ENCODE measurements around the gene KDF1. TPM values are rescaled to one million over a fixed set of nuclear protein-coding genes. Genes with fewer than 3 reads are reported as not detected.
"Not testable (repeated sequence)": the region's sequence is repeated elsewhere in the genome, so short reads cannot be mapped to it uniquely, and the experiment has no call there.

Gene KDF1
- total RNA-seq, 1 donor from 2014 or later: 0.37 TPM

DNA sequence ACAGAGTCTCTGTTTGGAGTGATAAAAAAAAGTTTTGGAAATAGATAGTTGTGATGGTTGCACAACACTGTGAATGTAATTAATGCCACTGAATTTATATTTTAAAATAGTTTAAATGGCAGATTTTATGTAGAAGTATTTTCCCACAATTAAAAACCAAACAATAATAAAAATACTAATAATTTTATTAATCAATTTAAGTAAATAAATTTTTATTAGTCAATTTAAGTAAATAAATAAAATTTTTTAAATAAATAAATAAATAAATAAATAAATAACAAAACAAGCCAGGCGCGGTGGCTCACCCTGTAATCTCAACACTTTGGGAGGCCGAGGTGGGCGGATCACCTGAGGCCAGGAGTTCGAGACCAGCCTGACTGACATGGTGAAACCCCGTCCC lies 4.9 kb upstream of the KDF1 start:
- no peak for ATAC-seq
- intact Hi-C loops (cut with micrococcal nuclease): no loop called here
- no peak for DNase-seq

DNA sequence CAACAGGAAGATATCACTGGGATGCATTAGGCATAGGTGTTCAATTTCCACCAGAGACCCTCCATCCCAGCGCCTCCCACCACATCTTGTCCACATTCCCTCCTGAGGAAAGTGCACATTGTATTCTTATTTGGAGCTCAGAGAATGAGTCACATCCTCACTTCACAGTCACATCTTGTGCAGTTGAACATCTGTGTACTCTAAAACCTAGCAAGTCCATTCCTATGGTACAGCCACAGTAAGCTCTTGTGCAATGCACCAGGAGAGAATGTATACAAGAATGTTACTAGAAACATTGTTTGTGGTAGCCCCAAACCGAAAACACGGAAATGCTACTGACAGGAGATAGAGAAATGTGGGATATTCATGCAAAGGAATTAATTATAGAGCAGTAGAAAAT lies 1.6 kb upstream of the KDF1 start:
- intact Hi-C loops (cut with micrococcal nuclease): no loop called here
- ATAC-seq (no peak), DNase-seq (no peak)

DNA sequence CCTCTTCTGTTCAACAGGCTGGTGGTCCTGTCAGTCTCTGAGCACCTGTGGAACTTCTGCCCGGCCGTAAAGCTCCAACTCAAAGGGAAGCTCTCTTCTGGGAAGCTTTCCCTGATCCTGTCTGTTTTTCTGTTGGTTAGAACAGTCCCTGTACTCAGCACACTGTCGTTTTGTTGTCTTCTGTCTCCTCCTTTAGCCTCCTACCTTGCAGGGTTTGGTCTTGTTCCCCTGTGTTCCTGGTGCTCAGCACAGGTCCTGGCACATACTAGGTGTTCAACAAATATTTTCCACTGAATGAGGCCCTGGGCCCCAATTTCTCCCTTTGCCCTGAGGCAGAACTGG lies 328 bp upstream of the KDF1 start:
- intact Hi-C loops (cut with micrococcal nuclease): no loop called here
- ATAC-seq: no peak
- DNase-seq: no peak

DNA sequence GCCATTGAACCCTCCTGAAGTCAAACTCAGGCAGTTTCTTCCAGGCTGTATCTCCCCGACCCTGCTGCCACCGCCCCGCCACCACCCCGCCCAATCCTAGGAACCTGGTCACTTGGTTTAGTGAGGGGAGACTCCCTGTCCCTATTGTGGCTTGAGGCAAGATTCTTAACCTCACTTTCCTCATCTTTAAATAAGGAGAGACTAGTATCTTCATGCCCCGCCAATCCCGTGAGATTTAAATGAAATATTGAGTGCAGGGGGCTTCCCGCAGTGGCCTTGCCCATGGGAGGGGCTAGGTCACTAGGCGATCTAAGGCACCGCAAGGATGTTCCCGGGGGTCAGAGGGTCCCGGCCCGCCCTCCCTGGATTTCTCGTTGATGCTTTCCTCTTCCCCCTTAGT lies 998 bp downstream of the KDF1 start:
- intact Hi-C loops (cut with micrococcal nuclease): no loop called here
- DNase-seq (no peak), ATAC-seq (no peak)

DNA sequence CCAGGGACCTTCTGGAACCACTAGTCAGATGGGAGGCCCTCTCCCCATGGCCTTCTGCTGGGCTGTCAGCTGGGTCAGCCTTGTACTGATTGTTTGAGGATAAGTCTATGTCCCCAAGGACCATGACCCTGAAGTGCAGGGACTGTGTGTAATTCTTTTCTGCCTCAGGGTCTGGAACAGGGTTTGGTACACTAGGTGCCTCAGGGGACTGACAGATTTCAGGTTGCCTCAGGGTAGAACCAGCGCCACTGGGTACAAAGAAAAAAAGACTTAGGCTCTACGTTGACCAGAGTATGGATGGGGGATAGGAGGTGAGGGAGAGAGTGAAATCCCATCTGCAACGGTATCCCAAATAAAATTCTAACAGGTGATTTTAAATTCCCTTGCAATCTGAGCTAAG lies 3.0 kb downstream of the KDF1 start:
- intact Hi-C loops (cut with micrococcal nuclease): no loop called here
- ATAC-seq: no peak
- no peak for DNase-seq

DNA sequence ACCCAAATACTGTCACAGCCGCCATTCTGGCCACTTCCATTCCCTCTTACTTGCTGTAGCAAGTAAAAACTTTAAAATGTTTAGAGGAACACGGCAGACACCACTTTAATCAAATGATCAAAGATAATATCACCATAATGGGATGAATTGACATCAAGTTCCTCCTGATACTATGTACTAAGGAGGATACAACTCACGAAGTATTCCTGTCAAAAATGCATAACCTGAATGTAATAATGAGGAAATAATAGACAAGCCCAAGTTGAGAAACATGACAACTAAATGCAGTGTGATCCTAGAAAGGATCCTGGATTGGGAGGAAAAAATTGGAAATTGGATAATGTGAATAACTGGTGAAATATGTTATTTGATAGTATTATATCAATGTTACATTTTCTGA lies 3.9 kb downstream of the KDF1 start:
- ATAC-seq (no peak), DNase-seq (no peak)
- intact Hi-C loops (cut with micrococcal nuclease): no loop called here

DNA sequence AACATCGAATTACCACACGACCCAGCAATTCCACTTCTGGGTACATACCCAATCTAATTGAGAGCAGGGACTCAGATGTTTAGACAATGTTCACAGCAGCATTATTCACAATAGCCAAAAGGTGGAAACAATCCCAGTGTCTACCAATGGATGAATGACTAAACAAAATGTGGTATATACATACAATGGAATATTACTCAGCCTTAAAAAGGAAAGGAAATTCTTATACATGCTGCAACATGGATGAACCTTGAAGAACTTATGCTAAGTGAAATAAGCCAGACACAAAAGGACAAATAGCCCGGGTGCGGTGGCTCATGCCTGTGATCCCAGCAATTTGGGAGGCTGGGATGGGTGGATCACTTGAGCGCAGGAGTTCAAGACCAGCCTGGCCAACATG lies 6.9 kb downstream of the KDF1 start:
- ATAC-seq (no peak), DNase-seq (no peak)
- intact Hi-C loops (cut with micrococcal nuclease): no loop called here

DNA sequence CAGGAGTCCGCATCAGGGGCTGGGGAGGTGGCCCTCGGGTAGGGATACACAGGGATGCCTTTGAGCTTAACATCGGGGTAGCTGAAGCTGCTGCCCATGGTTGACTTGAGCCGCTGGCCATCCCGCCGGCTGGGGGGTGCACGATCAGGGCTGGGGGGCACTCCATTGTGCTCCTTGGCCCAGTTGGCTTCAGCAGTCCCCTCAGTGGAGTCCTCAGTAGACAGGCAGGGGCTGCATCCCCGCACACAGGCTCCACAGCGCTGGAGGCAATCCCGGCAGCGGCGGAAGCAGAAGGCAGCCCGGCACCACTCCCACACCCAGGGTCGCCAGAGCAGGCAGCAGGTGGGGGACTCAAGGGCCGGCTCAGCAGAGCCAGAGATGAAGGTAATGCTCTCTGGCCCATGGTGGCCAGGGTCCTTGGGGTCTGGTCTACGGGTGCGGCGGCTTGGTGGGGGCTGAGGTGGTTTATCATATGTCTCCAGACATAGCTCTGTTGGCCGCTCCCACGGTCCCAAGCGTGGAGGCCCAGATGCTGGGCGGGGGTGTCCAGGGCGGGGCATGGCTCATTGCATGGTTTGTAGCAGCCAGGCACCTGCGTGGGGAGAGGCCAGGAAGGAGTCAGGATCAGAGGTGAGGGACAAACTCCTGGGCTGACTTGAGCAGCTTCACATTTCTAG lies 8.3 kb downstream of the KDF1 start:
- ATAC-seq (no peak), DNase-seq (no peak)
- intact Hi-C loops (cut with micrococcal nuclease): no loop called here

DNA sequence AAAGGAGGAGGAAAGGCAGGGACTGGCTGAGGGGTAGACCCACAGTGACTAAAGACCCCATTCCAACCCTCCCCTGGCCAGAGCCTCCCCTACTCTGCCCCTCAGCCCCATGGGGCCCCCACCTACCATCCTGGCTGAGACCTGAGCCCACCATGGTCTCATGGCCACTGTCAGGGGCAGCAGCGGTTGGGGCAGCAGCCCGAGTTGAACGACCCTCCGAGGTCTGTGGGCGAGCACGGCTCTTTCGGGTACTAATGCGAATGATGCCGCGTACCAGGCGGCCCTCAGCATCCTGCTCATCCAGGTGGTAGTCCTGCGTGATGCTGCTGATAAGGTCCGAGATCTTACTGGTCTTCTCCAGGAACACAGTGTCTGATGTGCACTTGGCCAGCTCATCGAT lies 9.1 kb downstream of the KDF1 start:
- DNase-seq: no peak
- intact Hi-C loops (cut with micrococcal nuclease): no loop called here
- no peak for ATAC-seq

DNA sequence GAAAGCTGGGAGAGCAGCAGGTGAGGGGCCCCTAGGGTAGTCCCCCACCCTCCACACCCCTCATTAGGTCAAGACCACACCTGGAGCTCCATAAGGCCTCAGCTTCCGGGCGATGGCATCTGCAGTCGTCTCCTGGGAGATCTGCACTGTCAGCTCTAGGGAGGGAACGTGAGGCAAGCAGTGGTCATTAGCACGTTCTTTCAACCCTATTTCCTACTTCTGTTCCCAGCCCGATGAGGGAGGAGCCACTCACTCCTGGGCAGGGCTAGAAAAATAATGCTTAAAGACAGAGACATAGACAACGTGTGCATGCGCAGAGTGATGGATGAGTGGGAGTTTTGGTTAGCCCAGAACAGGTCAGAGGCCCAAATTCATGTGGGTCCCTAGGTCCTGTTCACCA lies 9.7 kb downstream of the KDF1 start:
- DNase-seq: no peak
- intact Hi-C loops (cut with micrococcal nuclease): no loop called here
- ATAC-seq: no peak

DNA sequence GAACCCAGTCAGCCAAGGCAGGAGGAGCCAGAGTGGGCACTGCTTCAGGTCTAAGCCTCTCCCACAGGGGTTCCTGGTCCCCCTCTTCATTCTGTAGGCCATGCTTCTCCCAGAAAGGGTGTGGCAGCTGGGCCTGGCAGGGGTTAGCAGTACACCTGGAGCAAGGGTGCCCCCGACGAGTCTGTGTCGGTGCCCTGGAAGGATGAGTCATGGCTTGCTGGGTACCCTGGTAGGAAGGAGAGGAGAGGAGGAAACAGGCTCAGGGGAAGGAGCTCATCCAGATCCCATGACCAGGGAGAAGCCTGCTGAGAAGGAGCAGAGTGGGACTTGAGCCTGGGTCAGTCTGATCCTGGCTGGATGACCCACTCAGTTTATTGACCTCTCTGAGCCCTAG lies 10.3 kb downstream of the KDF1 start:
- DNase-seq (no peak), ATAC-seq (peak; percentile 3)
- intact Hi-C loops (cut with micrococcal nuclease): no loop called here

DNA sequence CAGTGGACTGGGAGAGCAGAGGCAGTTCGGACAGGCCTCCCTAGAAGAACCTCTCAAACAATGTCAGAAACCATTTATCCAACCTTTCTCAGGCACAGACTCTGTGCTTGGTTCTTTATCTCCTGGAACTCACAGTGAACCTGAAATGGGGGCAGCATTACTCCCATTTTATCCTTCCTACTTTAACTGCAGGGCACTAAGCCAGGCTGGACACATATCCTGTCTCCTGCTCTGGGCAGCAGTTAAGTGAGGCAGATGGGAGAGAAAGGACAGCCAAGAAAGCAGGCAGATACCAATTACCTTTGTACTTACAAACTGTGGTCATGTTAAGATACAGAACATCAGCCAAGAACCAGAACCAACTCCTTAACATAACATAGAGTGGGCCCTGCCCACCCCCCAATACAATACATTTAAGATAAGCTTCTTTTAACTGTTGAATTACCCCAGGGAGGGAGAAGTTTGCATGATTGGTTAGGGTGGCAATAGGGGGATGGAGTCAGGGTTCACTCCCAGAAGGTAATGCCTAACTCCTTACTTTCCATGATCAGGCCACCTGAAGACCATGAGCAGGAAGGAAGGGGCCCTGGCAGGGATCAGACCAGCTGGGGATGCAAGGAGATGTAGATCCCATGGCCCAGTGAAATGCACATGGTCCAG lies 10.9 kb downstream of the KDF1 start:
- peak; percentile 76 for ATAC-seq
- no peak for DNase-seq
- intact Hi-C loops (cut with micrococcal nuclease): no loop called here

DNA sequence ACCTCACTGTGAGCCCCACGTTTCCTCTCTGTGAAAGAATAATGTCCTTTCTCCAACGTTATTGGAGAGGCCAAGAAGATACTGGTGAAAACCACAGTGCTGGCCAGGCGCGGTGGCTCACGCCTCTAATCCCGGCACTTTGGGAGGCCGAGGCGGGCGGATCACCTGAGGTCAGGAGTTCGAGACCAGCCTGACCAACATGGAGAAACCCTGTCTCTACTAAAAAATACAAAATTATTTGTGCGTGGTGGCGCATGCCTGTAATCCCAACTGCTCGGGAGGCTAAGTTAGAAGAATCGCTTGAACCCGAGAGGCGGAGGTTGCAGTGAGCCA lies 11.6 kb downstream of the KDF1 start:
- ATAC-seq, DNase-seq: not testable (repeated sequence)

DNA sequence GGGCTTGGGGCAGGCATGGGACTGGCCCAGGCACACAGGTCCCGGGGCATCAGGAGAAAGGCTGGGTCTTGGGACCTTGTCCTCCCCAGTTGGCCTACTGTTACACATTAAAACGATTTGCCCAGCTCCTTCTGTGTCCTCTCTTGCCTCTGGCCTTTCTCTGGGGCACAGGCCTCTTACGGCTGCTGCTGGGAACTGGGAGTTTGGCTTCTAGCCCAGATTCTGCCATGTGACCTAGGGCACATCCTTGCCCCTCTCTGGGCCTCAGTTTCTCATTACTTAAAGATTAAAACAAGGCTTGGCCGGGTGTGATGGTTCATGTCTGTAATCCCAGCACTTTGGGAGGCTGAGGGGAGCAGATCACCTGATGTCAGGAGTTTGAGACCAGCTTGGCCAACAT lies 14.0 kb downstream of the KDF1 start:
- intact Hi-C loops (cut with micrococcal nuclease): no loop called here
- no peak for DNase-seq
- peak; percentile 26 for ATAC-seq

More for the DNA sequence above, 11.6 kb downstream of the KDF1 start:
- intact Hi-C loops (cut with micrococcal nuclease): not testable (repeated sequence)

DNA sequence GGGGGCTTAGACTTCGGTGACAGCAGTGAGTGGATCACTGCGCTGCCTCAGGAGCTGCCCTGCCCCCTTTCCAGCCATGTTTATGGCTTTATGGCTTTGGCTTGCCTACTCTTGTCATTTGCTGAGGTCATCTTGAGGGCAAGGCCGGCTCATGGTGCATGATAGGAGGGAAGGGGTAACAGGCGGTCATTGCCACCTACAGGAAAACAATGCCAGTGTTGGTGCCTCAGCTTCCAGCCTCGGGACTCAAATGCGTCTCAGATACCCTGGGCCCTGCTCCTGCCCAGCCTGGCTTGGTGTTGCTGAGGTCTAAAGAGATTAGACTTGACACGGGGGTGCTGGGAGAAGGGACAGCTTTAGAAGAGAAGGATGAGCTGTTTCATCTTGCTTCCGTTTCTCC lies 14.5 kb downstream of the KDF1 start:
- ATAC-seq: peak; percentile 44
- no peak for DNase-seq
- intact Hi-C loops (cut with micrococcal nuclease): no loop called here

DNA sequence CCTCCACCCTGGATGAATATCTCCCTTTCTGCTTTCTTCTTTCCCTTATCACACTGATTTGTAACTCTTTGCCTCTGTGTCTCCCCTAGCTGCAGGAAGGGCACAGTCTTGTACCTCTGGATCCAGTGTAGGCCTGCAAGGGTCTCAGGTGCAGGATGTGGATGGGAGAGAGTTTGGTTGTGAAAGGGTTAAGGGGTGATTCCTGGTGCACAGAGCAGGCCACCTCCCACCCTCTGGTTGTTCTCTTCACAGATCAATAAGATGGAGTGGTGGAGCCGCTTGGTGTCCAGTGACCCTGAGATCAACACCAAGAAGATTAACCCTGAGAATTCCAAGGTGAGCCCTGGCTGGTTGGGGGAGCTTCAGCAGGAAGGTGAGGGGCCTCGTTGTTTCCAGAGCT lies 15.1 kb downstream of the KDF1 start:
- no peak for ATAC-seq
- intact Hi-C loops (cut with micrococcal nuclease): no loop called here

DNA sequence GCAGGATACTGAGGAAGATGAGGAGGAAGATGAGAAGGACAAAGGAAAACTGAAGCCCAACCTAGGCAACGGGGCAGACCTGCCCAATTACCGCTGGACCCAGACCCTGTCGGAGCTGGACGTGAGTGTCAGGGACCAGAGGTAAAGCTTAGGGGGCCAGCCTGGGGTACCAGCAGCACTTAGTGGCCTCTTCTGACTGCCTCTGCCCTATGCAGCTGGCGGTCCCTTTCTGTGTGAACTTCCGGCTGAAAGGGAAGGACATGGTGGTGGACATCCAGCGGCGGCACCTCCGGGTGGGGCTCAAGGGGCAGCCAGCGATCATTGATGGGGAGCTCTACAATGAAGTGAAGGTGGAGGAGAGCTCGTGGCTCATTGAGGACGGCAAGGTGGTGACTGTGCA lies 17.6 kb downstream of the KDF1 start:
- DNase-seq (no peak), ATAC-seq (no peak)
- intact Hi-C loops (cut with micrococcal nuclease): no loop called here

More for the DNA sequence above, 15.1 kb downstream of the KDF1 start:
- no peak for DNase-seq

DNA sequence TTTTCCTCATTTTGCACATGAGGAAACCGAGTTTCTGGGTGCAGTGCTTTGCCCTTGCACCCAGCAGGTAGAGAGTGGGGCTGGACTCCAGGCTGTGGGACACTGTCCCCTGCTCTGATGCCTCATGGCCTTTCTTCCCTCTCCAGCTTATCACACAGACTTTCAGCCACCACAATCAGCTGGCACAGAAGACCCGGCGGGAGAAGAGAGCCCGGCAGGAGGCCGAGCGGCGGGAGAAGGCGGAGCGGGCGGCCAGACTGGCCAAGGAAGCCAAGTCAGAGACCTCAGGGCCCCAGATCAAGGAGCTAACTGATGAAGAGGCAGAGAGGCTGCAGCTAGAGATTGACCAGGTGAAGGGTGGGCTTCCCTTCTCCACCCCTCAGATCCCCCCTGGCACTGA lies 19.0 kb downstream of the KDF1 start:
- ATAC-seq: peak; percentile 29
- intact Hi-C loops (cut with micrococcal nuclease): no loop called here
- DNase-seq: no peak

DNA sequence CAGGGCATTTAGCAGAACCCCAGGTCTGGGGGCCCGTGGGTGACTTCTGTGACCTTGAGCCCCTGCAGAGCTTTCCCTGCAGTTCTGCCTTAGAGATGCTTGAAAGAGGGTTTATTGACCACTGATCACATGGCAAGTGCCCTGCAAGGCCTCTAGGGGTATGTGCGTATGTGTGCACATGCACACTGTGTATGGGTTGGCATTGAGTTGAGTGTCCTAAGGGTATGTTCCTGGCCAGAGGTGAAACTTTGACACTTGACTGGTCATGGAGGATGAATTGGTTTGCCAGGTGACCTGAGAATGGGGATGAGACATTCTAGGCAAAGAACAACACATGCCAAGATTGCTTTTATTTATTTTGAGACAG lies 21.6 kb downstream of the KDF1 start:
- DNase-seq (no peak), ATAC-seq (peak; percentile 6)
- intact Hi-C loops (cut with micrococcal nuclease): no loop called here

DNA sequence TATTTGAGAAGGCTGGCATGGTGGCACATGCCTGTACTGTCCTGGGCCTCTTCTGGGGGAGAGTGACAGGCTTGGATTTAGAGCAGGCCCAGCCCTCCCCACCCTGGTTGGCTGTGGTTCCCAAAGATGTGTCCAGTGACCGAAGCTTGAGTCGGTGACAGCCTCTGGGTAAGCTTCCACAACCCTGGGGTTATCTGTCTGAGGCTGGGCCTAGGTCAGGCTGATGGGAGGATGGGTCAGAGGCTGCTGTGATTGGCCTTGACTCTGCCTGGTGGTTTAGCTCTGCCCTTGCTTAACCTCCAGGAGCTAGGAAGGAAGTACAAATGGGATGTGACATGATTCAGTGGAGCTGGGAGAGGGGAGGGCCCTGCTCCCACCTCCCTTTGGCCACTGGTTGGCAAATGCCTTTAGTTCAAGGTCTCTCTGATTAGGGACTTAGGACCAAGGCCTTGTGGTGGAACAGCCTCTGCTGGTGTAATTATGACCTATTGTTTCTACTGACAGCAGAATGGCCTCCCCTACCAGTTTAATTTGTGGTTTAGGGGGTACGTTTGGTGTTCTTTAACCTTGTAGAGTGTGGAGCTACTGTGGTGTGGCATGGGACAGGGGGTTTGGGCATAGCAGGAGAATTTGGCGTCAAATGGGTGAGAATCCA lies 22.1 kb downstream of the KDF1 start:
- peak; percentile 39 for DNase-seq

DNA sequence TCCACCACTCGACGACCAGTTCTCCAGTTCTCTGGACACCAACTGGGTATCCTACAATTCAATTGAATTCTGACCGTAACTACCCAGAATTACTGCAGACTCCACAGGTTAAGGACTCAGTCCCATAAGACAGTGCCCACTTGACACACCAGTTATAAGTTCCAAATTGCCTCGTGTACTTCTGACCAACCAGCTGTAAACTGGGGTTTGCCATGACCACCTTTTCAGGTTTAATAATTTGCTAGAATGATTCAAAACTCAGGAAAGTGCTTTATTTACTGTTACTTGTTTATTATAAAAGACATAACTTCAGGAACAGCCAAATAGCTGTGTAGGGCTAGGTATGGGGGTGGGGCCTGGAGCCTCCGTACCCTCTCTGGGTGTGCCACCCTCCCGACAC lies 23.4 kb downstream of the KDF1 start:
- DNase-seq (no peak), ATAC-seq (no peak)
- intact Hi-C loops (cut with micrococcal nuclease): no loop called here

More for the DNA sequence above, 22.1 kb downstream of the KDF1 start:
- peak; percentile 74 for ATAC-seq
- intact Hi-C loops (cut with micrococcal nuclease): no loop called here
